PC-3 (cell line): Measurements from ENCODE around the gene UBA3.

Source experiments
- EZH2 ChIP-seq: fragments of 300-600 bp; sonication (generic); IDR thresholded peaks from one replicate; pipeline ENCODE4 v1.6.1; 2017; ENCODE audit warnings: antibody characterized with exemption, mild to moderate bottlenecking, low read length; ENCODE audit not compliant: unreplicated experiment
- EZH2phosphoT487 ChIP-seq: fragments of 300-600 bp; sonication (generic); IDR thresholded peaks from 2 replicates; pipeline ENCODE4 v1.6.1; 2018; ENCODE audit warnings: mild to moderate bottlenecking, antibody characterized with exemption, low read length, borderline replicate concordance
- TF ChIP-seq, protein P1 (sequence below): fragments of 300-600 bp; sonication (generic); conservative IDR thresholded peaks from 2 replicates; pipeline ENCODE4 v1.5.1; 2017; ENCODE audit warnings: antibody characterized with exemption, low read depth, mild to moderate bottlenecking, low read length

DNA sequence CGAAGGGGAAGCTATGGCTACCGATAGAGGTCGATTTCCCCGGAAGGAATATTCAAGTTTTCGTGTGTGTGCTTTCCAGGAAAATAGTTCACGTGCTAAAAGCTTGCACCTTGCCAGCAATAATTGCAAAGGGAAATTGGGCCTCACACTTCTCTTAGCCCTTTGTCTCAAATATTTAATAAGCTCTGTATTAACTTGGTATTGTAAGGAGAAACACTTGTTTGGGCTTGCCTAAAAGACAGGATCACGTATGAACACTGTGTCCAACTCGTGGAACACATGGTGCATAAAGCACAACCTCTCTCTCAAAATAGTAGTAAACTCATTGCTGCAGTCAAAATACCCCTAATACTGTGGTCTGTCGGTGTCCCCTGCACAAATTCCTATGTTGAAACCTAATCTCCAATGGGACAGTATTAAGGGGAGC lies 27.7 kb downstream of the UBA3 start:
- TF ChIP-seq, protein P1, sequence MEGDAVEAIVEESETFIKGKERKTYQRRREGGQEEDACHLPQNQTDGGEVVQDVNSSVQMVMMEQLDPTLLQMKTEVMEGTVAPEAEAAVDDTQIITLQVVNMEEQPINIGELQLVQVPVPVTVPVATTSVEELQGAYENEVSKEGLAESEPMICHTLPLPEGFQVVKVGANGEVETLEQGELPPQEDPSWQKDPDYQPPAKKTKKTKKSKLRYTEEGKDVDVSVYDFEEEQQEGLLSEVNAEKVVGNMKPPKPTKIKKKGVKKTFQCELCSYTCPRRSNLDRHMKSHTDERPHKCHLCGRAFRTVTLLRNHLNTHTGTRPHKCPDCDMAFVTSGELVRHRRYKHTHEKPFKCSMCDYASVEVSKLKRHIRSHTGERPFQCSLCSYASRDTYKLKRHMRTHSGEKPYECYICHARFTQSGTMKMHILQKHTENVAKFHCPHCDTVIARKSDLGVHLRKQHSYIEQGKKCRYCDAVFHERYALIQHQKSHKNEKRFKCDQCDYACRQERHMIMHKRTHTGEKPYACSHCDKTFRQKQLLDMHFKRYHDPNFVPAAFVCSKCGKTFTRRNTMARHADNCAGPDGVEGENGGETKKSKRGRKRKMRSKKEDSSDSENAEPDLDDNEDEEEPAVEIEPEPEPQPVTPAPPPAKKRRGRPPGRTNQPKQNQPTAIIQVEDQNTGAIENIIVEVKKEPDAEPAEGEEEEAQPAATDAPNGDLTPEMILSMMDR: no peak
- TF ChIP-seq EZH2phosphoT487 (no peak), EZH2 (no peak)
